HepG2 (cell line): ENCODE data around the gene PTCRA. TPM values are rescaled to one million over a fixed set of nuclear protein-coding genes. Genes with fewer than 3 reads are reported as not detected.

ENCODE experiments used
- BRD4 ChIP-seq: sonication (generic); formaldehyde crosslinking; IDR thresholded peaks from 2 replicates; pipeline ENCODE4 v1.4.0; 2020; ENCODE audit warnings: missing genetic modification reagents
- EHMT2 ChIP-seq: fragments of 200-600 bp; sonication (generic); IDR thresholded peaks from 2 replicates; pipeline ENCODE4 v1.7.0; 2017; ENCODE audit warnings: antibody characterized with exemption, low read depth, low read length, borderline replicate concordance
- GFI1 ChIP-seq: sonication (generic); formaldehyde crosslinking; IDR thresholded peaks from 2 replicates; pipeline ENCODE4 v1.5.0; 2020; ENCODE audit warnings: missing genetic modification reagents, mild to moderate bottlenecking, borderline replicate concordance
- HDAC6 ChIP-seq: fragments of 200-600 bp; sonication (generic); IDR thresholded peaks from 2 replicates; pipeline ENCODE4 v1.7.0; 2017; ENCODE audit warnings: mild to moderate bottlenecking, antibody characterized with exemption, low read length, low read depth
- KDM3A ChIP-seq: IDR thresholded peaks from 2 replicates; pipeline ENCODE4 v1.6.1; 2018; ENCODE audit warnings: low read depth, missing compliant biosample characterization
- MIER3 ChIP-seq: IDR thresholded peaks from 2 replicates; pipeline ENCODE4 v1.6.1; 2016; ENCODE audit warnings: missing compliant biosample characterization, borderline replicate concordance
- MLXIP ChIP-seq: sonication (generic); formaldehyde crosslinking; IDR thresholded peaks from 2 replicates; pipeline ENCODE4 v1.9.0; 2021; ENCODE audit warnings: missing genetic modification reagents, borderline replicate concordance
- RAD51 ChIP-seq: fragments of 450-650 bp; IDR thresholded peaks from 2 replicates; pipeline ENCODE4 v1.6.1; 2016; ENCODE audit warnings: borderline replicate concordance
- RARG ChIP-seq: sonication (generic); formaldehyde crosslinking; IDR thresholded peaks from 2 replicates; pipeline ENCODE4 v1.4.0; 2020; ENCODE audit warnings: low read depth, mild to moderate bottlenecking, missing genetic modification reagents
- RFXANK ChIP-seq: IDR thresholded peaks from 2 replicates; pipeline ENCODE4 v1.6.1; 2016
- SMAD3 ChIP-seq: sonication (generic); formaldehyde crosslinking; IDR thresholded peaks from 2 replicates; pipeline ENCODE4 v1.4.0; 2020; ENCODE audit warnings: missing genetic modification reagents
- SNAPC2 ChIP-seq: sonication (generic); formaldehyde crosslinking; IDR thresholded peaks from 2 replicates; pipeline ENCODE4 v1.8.1; 2022; ENCODE audit warnings: mild to moderate bottlenecking, missing genetic modification reagents
- XRCC5 ChIP-seq: fragments of 200-400 bp; formaldehyde crosslinking; optimal IDR thresholded peaks from 2 replicates; pipeline ENCODE3; 2017; ENCODE audit warnings: mild to moderate bottlenecking, low read length
- ZFP90 ChIP-seq: sonication (generic); formaldehyde crosslinking; IDR thresholded peaks from 2 replicates; pipeline ENCODE4 v1.8.0; 2022; ENCODE audit warnings: missing genetic modification reagents, mild to moderate bottlenecking, inconsistent platforms, borderline replicate concordance
- ZGPAT ChIP-seq: IDR thresholded peaks from 2 replicates; pipeline ENCODE4 v1.6.1; 2016; ENCODE audit warnings: mild to moderate bottlenecking
- ZNF263 ChIP-seq: sonication (generic); formaldehyde crosslinking; IDR thresholded peaks from 2 replicates; pipeline ENCODE4 v1.4.0; 2020; ENCODE audit warnings: missing genetic modification reagents
- ZNF333 ChIP-seq: sonication (generic); formaldehyde crosslinking; IDR thresholded peaks from 2 replicates; pipeline ENCODE4 v1.4.0; 2020; ENCODE audit warnings: mild to moderate bottlenecking, missing genetic modification reagents, borderline replicate concordance
- ZNF343 ChIP-seq: sonication (generic); formaldehyde crosslinking; IDR thresholded peaks from 2 replicates; pipeline ENCODE4 v1.4.0; 2020; ENCODE audit warnings: mild to moderate bottlenecking, missing genetic modification reagents
- ZNF451 ChIP-seq: sonication (generic); formaldehyde crosslinking; IDR thresholded peaks from 2 replicates; pipeline ENCODE4 v1.5.0; 2020; ENCODE audit warnings: mild to moderate bottlenecking, missing genetic modification reagents
- ZNF709 ChIP-seq: sonication (generic); formaldehyde crosslinking; IDR thresholded peaks from 2 replicates; pipeline ENCODE4 v1.5.0; 2020; ENCODE audit warnings: mild to moderate bottlenecking, missing genetic modification reagents
- ZNF724P ChIP-seq: sonication (generic); formaldehyde crosslinking; IDR thresholded peaks from 2 replicates; pipeline ENCODE4 v1.8.0; 2022; ENCODE audit warnings: missing genetic modification reagents, borderline replicate concordance
- ZNF749 ChIP-seq: sonication (generic); formaldehyde crosslinking; IDR thresholded peaks from 2 replicates; pipeline ENCODE4 v1.8.0; 2022; ENCODE audit warnings: mild to moderate bottlenecking, missing genetic modification reagents, moderate library complexity, borderline replicate concordance
- polyA plus RNA-seq, 8 experiments: library from polyadenylated mRNA; depleted of rRNA in 3 of 8; stranded (reverse) in 7 of 8; unstranded in 1 of 8; fragments of >200 nt; fragmentation: Illumina TruSeq in 4 of 8; extraction: Trizol in 4 of 8; gene quantifications; 2 replicates each; pipeline versions ENCODE4 v1.2.1 to v1.2.3, GENCODE V29; 2011 to 2016; ENCODE audit warnings: low read depth in 4 of 8, missing spikeins in 1 of 8, mixed read lengths in 1 of 8; ENCODE audit not compliant: insufficient read depth in 1 of 8
- total RNA-seq, 5 experiments: library from RNA; depleted of rRNA; stranded (reverse); fragments of >200 nt; fragmentation: Illumina TruSeq; extraction: Trizol; gene quantifications; 2 replicates each; pipeline ENCODE4 v1.2.3, GENCODE V29; 2016; ENCODE audit warnings: low read depth in 1 of 5
- TF ChIP-seq, protein P1 (sequence below): sonication (generic); formaldehyde crosslinking; IDR thresholded peaks from 2 replicates; pipeline ENCODE4 v1.5.1; 2020; ENCODE audit warnings: missing genetic modification reagents, mild to moderate bottlenecking, borderline replicate concordance
- TF ChIP-seq, protein P2 (sequence below): conservative IDR thresholded peaks from 2 replicates; pipeline ENCODE4 v1.6.1; 2018; ENCODE audit warnings: missing genetic modification reagents

The PTCRA gene
- total and polyA plus RNA-seq, 2 of the 13 experiments (the other 11 are each of a cell fraction or from before 2014, with no cell fraction given) = not detected

DNA sequence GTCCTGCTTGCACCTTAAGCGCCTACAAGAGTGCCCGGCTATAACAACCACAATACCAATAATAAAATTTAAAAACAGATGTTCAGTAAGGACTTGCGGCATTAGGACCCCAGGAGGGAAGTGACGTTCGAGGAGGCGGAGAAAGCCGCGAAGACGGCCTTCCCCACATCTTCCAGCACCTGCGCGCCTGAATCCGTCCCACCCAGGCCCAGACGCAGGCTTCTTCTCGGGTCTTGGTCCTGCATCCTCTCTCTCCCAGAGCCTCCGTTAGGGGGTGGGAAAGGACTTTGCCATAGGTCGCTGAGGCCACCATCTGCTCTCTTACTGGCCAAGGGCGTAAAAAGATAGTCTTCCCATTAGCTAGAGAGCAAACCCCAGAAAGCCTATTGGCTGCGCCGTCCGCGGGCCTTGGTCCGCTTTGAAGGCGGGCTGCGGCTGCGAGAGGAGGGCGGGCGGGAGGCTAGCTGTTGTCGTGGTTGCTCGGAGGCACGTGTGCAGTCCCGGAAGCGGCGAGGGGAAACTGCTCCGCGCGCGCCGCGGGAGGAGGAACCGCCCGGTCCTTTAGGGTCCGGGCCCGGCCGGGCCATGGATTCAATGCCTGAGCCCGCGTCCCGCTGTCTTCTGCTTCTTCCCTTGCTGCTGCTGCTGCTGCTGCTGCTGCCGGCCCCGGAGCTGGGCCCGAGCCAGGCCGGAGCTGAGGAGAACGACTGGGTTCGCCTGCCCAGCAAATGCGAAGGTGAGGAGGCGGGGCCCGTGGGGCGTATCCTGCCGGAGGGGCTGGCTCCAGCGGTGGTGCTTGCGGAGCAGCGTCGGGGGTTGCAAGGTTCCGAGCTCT, 13.3 kb downstream of the PTCRA start, which contains the start of gene CNPY3 (continued):
- TF ChIP-seq ZNF724P (CRISPR knock-in tag) (peak; percentile 99), RAD51 (peak; percentile 41; the same call in 1 of the 2 replicates), MLXIP (CRISPR knock-in tag) (peak; percentile 62; the same call in 1 of the 2 replicates), HDAC6 (no peak), EHMT2 (no peak; the same call in 1 of the 2 replicates), SNAPC2 (CRISPR knock-in tag) (peak; percentile 99), ZFP90 (CRISPR knock-in tag) (peak; percentile 97), KDM3A (CRISPR knock-in tag) (peak; percentile 85; the same call in 1 of the 2 replicates), GFI1 (CRISPR knock-in tag) (peak; percentile 86; the same call in 1 of the 2 replicates), ZNF333 (peak; percentile 93; the same call in 1 of the 2 replicates), RARG (CRISPR knock-in tag) (no peak), ZNF343 (CRISPR knock-in tag) (peak; percentile 98), ZNF709 (peak; percentile 99), ZNF451 (CRISPR knock-in tag) (peak; percentile 96), XRCC5 (peak; percentile 82), ZGPAT (peak; percentile 99), MIER3 (peak; percentile 76; the same call in 1 of the 2 replicates), RFXANK (CRISPR knock-in tag) (no peak; the same call in 1 of the 2 replicates), ZNF749 (CRISPR knock-in tag) (peak; percentile 99), BRD4 (peak; percentile 67; the same call in 1 of the 2 replicates), SMAD3 (CRISPR knock-in tag) (peak; percentile 86), ZNF263 (CRISPR knock-in tag) (0 out of 2 replicates have a peak, but pooled peaks have one; percentile 59)
- TF ChIP-seq, protein P1, sequence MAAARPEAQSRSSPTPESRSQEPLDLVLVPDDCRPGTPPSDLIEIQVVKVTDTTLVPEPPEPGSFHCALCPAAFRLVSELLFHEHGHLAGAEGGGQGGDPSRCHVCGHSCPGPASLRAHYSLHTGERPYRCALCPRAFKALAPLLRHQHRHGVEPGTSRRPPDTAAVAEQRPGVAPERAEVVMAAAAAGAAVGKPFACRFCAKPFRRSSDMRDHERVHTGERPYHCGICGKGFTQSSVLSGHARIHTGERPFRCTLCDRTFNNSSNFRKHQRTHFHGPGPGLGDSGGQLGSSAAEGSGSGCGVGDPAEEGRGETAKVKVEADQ = peak; percentile 81
- TF ChIP-seq, protein P2, sequence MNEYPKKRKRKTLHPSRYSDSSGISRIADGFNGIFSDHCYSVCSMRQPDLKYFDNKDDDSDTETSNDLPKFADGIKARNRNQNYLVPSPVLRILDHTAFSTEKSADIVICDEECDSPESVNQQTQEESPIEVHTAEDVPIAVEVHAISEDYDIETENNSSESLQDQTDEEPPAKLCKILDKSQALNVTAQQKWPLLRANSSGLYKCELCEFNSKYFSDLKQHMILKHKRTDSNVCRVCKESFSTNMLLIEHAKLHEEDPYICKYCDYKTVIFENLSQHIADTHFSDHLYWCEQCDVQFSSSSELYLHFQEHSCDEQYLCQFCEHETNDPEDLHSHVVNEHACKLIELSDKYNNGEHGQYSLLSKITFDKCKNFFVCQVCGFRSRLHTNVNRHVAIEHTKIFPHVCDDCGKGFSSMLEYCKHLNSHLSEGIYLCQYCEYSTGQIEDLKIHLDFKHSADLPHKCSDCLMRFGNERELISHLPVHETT (CRISPR knock-in tag) = peak; percentile 89
